Stimulated activated CD4-positive, alpha-beta T cell treated with anti-CD3 and anti-CD28 coated beads, Interleukin-1b, Interleukin-23, amount 100 ng/mL, for 1 hour (primary cell): ENCODE results near the gene C2.

ENCODE experiments used
- DNase-seq, 2 donors: peaks; one replicate each; pipeline ENCODE4 v3.0.0-alpha.2; 2020; ENCODE audit warnings: low read depth in 2 of 2

Gene C2

DNA sequence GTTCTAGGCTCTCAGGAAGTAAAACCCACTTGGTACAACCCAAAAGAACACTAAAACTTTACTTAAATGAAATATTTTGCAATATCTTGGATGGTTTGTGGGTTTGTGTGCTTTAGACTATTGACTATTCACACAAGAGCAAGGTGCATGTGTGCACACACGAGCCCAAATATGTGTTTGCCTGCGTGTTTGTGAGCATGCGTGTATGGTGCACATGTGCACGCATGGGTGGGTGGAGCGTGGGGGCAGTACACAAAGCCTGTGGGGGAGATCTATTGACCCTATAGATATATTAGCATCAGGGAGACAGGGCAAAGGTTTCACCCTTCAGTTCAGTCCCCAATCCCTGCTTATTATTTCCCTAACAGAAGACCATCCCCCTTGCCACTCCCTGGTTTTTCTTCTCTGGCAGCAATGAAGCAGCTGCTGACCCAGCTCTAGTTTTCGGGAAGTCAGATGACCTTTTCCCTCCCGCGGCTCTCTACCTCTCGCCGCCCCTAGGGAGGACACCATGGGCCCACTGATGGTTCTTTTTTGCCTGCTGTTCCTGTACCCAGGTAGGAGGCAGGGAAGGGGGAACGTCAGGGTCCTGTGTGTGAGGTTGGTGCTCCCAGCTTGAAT is at the start of gene C2:
TSS of gene C2 (plus strand) at position 476 of the 621 bp plus-strand sequence. CDS start at position 512, 36 bp downstream.
- no peak for DNase-seq

DNA sequence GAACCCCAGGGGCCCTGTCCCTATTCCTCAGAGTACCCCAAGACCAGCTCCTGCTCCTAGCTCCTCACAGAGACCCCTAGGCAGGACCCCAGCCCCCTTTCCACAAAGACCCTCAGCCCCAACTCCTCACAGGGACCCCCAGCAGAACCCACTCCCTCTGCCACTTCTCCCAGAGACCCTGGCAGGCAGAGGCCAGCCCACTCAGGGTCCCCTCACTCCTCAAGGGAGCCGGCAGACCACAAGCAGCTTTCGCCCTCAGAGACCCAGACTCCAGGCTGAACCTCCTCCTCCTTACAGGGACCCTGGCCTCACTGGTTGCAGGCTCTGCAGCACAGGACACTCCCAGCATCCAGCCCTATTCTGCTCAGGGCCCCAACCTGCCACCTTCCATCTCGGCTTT is 49.3 kb upstream of the C2 start:
- DNase-seq, result no peak

DNA sequence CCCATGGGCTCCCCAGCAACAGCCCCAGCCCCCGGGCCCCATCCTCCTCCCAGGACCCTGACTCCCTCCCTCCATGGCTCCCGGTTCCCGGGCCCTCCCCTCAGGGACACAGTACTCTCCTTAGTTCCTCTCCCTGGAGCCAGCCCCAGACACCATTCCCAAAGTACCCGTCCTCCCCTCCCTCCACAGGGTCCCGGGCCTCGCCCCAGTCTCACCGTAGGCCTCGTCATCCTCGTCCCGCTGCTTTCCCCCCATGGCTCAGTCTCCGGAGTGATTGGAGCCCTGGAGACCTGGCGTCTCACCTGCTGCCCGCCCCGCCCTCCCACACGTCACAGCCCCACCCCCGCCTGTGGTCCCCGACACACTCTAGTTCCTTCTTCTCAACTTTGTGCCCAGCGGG is 48.8 kb upstream of the C2 start, which contains the start of gene SLC44A4:
TSS of gene SLC44A4 (minus strand) at position 272 of the 400 bp plus-strand sequence. CDS start at position 255, 17 bp downstream.
- DNase-seq, result no peak

DNA sequence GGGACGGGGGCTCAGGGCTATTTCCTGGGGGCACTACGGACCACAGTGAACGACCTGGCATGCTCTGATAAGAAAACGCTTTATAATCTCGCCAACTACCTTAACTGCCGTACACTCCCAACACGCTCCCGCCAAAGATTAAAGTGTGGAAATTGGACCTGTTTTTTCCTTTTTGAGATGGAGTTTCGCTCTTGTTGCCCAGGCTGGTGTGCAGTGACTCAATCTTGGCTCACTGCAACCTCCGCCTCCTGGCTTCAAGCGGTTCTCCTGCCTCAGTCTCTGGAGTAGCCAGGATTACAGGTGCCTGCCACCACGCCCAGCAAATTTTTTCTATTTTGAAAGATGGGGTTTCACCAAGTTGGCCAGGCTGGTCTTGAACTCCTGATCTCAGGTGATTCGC is 48.4 kb upstream of the C2 start:
- DNase-seq, result no peak

DNA sequence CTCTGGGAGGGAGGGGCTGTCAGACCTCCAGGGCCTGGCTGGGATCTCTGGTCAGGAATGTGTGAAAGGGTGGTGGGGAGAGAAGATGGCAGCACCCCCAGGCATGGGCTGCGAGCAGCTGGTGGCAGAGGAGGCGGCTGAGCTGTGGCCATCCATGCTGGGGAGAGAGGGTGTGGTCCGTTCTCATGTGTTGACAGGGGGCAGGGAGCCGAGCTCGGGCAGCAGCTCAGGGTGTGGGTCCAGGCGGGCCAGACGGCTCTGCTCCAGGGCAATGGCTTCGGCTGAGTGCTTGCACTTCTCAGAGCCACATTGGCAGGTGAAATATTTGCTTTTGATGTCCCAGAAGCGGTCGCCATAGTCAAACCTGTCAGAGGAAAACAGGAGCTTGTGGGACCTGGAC is 47.6 kb upstream of the C2 start:
- DNase-seq, result no peak

DNA sequence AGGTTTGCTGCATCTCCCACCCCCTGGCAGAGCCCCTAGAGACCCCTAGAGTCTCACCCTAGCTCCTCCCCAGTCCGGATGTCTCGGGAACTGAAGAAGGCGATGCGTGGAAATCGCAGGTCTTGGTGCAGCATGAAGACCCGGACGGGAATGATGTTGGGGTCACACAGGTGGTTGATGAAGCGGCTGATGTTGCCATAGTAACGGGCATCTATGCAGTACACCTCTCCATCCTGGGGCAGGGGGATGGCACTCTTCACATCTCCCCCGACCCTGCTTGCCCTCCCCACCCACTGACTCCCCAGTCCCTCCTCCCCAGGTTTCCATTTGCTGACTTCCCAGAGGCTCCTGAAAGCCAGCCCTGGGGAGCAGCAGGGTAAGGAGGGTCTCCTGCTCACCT is 46.9 kb upstream of the C2 start:
- no peak for DNase-seq

DNA sequence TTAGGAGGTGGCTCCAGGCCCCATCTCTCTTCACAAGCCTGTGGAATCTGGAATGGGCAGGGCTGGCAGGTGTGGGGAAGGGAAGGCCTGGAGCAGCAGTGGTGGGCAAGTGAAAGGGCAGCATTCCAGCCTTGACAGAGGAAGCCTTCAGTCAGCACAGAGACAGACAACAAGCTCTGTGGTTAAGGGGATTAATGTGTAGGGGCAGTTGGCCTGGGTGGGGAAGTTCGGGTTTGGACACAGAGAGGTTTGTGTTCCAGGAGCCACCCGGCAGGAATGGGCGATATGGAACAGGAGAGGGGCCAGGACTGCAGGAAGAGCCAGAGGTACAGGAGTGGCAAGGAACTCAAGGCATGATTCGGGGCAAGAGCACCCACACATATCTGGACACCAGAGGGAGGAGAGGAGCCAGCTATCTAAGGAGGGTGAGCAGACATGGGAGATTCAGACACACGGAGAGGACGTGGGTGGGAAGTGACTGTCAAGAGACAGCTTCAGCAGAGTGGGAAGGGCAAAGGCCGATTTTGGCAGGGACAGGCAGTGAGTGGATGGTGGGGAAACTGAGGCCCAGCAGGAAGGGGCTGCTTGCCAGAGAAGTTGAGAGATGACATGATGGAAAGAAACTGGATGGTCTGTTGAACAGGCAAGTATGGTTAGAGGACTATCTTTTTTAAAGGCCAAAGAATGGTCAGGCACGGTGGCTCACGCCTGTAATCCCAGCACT is 46.2 kb upstream of the C2 start:
- DNase-seq, result no peak

DNA sequence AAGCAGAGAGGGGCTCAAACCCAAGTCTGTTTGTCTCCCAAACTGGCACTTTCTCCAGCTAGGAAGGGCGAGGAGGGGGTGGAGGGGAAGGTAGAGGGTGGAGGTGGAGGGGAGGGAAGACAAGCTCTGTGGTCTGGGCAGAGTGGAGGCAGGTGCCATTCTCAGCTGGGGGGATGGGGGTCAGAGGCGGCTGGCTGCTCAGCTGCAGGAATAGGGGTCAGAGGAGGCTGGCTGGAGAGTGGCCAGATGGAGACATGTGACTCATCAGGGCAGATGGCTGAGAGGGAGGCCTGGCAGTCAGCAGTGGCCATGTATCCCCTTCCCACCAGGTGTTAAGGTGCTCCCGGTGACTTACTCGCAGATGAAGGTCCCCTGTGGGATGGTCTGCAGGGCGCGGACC is 45.2 kb upstream of the C2 start:
- no peak for DNase-seq

DNA sequence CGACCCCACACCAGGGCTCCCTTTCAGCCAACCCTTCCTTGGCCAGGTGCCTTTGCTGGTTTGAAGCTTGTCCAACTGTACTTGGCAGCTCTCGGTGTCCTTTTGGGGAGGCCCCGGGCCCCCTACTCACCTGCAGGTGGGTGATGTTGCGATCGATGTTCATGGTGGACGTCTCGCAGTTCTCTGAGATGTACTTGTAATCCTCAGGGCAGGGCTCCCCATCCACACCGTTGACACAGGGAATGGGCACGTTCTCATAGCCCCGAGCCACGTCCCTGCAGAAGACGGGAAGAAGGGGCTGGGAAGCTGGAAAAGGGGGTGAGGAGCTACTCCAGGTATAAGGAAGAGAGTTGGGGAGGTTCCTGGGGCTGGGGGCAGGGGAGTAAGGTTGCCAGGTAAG is 43.8 kb upstream of the C2 start:
- no peak for DNase-seq

DNA sequence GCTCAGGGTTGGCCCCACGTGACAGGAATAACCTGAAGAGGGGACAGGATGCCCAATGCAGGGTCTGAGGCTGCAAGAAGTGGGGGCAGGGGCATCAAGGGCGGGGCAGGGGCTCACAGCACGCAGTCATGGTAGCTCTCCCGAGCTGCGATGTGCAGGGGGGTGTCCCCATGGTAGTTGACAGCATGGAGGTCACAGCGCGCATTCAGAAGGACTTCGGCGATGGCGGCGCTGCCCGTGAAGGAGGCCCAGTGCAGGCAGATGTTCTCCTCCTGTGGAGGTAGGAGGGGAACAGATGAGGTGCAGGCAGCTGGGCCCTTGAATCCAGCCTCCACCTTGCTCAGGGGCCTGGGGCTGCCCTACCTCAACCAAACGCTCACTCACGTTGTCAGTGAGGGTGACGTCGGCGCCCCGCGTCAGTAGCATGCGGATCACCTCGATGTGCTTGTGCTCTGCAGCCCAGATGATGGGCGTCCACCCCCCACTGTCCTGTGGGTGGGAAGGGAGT is 42.9 kb upstream of the C2 start:
- DNase-seq, result no peak

DNA sequence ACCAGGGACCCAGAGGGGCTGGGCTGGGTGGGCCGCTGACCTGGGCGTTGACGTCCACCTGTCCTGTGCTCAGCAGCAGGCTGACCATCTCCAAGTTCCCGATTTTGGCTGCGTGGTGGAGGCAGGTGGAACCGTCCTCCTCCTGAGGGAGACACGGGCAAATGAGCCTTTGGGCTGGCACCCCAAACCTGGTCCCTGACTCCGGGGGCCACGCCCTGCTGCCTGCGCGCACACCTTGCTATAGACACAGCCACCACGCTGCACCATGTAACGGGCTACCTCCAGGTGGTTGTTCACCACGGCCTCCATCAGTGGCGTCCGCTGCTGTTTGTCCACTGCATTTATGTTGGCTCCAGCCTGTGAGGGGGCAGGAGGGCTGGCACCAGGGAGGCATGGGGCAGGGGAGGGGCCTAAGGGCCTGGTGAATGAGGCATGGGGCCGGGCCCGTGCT is 41.0 kb upstream of the C2 start:
- DNase-seq, result no peak

DNA sequence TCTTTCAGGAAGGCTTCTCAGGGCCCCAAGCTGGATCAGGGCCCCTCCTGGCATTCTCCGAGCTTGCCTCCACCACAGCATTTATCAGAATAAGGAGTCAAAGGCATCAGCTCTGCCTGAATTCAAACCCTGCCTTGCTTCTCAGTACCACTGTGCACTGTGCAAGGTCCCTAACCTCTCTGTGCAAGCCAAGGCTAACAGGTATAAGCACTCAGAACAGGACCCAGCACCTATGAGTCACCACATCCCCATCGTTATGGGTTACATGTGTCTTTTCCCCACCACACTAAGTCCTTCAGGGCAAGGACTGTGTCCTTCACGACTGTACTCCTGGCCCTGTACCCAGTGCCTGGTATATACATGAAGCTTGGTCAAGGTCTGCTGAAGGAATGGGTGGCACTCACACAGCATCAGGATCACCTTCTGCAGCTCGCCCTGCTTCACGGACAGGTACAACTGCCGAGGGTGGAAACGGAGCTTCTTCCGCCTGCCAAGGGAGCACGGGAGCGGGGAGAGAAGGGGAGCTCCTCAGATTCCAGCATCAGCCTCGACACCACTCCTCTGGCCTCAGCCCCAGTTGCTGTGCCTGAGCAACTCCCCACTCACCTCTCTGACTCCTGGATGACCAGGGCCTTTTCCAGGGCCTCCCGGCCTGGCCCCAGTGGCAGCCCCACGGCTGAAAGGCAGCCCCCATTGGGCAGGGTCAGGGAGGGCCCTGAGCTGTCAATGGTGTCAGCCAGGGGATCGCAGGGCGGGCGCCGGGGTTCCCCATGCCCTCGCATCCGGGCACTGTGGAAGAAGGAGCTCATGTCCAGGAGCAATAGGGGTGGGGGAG is 40.1 kb upstream of the C2 start:
- DNase-seq, result no peak

DNA sequence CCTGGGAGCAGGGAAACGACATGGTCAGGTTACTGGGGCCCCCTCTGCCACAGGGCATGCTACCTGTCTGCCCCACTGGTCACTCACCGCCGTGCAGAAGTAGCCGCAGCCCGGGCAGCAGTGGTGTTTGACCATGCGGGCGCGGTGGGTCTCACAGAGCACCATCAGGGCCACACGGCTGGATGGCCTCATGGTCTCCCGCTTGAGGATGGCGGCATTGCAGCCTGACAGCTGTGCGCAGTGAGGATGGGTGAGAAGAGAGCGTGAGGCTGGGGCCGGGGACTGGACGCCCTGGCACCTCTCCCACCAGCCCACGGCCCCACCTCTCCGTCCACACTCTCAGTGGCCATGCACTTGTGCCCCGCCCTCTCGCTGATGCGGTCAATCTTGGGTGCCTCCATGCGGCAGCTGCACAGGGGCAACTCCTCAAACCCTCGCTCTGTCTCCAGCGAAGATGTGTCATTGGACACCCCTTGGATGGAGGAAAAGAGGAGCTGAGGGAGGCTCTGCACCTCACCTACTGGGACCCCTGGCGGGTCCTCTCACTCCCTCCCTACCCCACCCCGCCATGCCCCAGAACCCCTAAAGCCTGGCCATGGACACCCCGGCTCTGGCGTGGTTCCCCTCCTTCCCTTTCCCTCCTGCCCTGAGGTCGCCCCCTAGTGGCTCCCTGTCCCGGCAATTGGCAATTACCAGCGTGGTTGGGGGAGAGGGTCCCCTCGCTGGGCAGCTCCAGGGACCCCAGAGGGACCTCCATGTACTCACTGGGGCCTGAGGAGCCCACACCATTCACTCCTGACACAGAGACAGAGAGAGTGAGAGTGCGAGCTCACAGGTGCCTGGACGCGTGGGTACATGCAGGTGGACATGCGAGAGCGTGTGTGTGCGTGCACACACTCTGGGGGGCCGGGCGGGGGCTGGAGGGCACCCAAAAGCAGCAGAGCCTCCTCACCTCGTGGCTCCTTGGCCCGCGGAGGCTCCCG is 39.0 kb upstream of the C2 start:
- DNase-seq, result no peak

DNA sequence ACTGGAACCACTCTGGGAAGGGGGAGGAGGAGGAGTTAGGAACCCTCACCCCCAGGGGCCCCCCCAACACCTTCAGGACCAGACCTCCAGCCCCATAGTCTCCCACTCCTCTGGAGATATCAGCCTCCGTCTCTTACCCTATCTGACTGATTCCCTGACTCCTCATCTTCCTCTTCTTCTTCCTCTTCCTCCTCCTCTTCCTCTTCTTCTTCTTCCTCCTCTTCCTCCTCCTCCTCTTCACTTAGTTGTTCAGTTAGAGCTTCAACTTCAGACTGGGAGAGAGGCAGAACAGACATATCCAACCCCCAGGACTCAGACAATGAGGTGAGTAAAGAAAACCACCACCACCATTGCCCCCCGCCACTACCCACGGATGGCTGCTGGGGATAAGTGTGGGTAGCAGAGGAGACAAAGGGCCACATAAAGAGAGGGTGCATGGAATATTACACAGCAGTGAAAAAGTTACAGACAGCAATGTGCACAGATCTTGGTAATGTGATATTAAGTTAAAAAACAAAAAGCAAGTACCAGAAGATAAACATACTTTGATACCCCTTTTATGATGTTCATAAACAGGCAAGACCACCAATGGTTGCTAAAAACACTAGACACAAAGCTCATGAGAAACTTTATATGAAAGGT is 38.1 kb upstream of the C2 start:
- no peak for DNase-seq

DNA sequence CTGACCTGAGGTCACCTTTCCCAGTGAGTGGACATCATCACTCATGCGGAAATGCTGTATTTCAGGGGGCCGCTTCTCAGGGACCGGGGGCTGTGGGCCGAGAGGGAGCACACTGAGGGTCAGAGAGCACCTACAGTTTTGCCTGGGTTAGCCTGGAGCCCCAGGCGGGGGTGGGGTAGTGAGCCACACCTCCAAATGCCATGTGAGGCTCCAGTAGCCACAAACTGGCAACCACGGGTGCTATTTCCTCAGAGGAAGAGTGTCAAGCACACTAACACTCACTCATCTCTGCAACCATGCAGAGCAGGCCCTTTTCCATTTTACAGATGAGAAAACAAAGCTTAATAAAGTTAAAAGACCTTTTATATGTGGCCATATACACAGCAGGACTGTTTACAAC is 34.7 kb upstream of the C2 start:
- DNase-seq, result no peak

DNA sequence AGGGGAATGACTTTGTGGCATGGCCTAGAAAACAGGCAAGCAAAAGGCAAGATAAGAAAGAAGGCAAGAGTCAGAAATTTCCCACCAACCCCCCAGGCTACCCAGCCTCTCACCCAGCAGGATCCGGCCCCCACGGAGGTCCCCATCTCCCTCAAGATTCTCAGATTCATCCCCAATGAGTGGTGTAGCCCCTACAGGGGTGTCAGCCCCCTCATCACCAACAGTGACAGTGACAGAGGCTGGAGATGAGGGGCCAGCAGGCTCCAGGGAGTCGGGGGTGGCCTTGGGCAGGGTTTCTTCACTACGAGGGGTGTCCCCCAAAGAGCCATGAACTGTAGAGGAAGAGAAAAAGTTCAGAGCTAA is 31.0 kb upstream of the C2 start:
- DNase-seq, result no peak

DNA sequence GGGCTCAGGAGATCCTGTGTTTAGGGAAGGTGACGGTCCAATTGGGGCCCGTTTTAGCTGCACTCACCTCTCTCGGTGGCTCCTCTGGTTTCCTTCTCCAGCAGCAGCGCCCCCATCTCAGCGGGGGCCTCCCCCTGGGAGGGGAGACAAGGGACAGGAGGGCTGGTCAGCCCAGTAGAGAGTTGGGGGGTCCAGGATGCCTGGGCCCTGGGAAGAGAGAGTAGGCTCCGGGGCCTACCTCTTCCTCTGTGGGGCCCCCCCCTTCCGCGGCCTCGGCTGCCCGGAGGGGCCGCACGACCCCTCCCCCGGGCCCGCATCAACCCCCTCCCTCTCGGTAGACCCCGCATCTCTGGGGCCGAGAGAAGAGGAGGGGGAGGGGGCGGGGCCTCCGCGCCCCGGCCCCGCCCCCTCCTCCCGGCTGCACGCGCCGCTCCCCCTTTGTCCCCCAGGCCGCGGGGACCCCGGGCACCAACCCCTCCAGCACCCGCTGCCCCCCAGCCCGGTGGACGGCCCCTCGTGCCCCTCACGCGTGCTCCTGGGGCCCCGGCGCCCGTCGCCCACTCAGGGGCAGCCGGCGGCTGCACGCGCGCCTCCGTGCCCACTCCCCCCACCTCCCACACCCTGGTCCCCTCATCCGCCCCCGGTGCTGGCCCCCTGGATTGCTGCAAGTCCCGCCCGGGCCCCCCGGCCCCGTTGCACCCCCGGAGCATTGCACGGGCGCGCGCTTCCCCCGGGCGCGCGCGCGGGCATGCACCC is 30.5 kb upstream of the C2 start:
- DNase-seq, result no peak

DNA sequence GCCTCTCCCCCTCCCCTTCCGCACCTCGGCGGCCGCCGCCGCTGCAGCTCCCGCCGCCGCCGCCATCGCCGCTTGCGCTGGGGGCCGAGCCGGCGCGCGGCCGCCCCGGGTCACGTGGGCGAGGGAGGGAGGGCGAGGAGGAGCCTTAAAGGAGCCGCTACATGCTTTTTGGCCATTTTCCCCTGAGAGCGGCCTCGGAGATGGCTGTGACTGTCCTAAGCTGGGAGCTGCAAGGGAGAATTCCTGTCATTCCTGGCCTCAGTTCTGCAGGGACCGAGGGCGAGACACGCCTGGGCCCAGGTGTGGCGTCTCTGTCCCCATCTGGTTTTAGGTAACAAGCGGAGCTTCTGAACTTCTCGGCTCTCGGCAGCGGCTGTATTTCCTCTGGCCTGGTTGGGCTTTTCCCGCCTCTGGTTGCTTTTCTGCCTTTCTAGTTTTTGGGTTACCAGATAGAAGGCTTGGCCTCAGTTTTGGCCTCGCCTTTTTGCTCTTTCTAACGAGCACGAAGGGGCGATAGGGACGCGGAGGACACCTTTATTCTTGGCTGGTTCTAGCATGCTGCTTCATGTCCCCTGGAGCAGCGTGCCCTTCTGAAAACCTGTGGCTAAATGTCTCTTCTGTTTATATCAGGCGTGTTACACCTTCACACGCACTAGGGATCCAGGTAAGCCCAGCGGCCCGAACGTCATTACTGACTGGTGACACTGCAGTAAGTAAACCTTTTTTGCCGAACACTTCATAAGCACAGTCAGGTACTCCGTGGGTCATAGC is 29.7 kb upstream of the C2 start, which contains the start of gene EHMT2:
TSS of gene EHMT2 (minus strand) at position 87 of the 771 bp plus-strand sequence. CDS start at position 66, 21 bp downstream.
- DNase-seq, result peak; percentile 50 to 72

DNA sequence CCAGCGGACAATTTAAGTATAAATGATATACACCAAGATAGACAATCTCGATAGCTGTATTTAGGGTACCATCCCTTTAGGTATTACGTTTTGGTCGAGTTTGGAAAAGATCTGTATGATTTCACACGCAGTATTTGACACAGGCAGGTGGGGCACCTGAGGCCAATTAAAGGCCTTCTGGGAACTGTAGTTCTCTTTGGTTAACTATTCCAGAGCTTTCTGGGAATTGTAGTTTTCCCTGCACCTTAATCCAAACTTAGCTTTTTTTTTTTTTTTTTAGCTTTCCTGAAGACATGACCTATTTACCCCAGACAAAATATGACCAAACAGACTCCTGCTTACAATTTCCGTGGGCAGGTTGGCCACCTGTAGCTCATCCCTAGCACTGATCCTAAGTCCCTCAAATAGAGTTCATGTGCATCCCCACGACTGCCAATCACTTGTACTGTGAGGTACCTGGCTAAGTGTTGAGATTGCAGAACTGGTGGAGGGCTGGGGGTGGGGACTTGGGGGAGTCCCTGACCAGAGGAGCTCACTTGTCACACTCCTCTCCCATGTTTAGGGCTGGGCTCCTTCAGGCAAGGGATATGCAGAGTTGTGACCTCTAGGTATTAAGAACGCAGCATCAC is 29.0 kb upstream of the C2 start:
- no peak for DNase-seq
